H9 (cell line): ENCODE results near the gene CCDC154. TPM values are rescaled to one million over a fixed set of nuclear protein-coding genes. Genes with fewer than 3 reads are reported as not detected.

Experiments used
- DNase-seq: peaks from one replicate; pipeline ENCODE4 v3.0.0-alpha.2; 2017
- H2AFZ ChIP-seq: one replicate; pipeline ENCODE4 v1.6.1; 2013; ENCODE audit warnings: mild to moderate bottlenecking, low read length, control low read depth, moderate library complexity
- H2AK5ac ChIP-seq: 2 replicates; pipeline ENCODE4 v1.6.1; 2013; ENCODE audit warnings: low read length, control low read depth, mixed read lengths; ENCODE audit not compliant: insufficient read length
- H2BK120ac ChIP-seq: one replicate; pipeline ENCODE4 v1.6.1; 2013; ENCODE audit warnings: low read depth, mild to moderate bottlenecking, low read length, control low read depth, inconsistent platforms; ENCODE audit not compliant: poor library complexity, severe bottlenecking
- H2BK12ac ChIP-seq: 2 replicates; pipeline ENCODE4 v1.6.1; 2013; ENCODE audit warnings: low read length, control low read depth, mixed read lengths, low read depth; ENCODE audit not compliant: insufficient read length
- H2BK15ac ChIP-seq: 2 replicates; pipeline ENCODE4 v1.6.1; 2013; ENCODE audit warnings: low read depth, low read length, control low read depth
- H2BK20ac ChIP-seq: one replicate; pipeline ENCODE4 v1.6.1; 2013; ENCODE audit warnings: low read depth, mild to moderate bottlenecking, low read length, control low read depth, inconsistent platforms; ENCODE audit not compliant: poor library complexity, severe bottlenecking
- H2BK5ac ChIP-seq: 2 replicates; pipeline ENCODE4 v1.6.1; 2013; ENCODE audit warnings: low read length, control low read depth, mixed read lengths; ENCODE audit not compliant: insufficient read length
- H3K14ac ChIP-seq: 2 replicates; pipeline ENCODE4 v1.6.1; 2013; ENCODE audit warnings: low read length, control low read depth; ENCODE audit not compliant: insufficient read depth
- H3K18ac ChIP-seq: 2 replicates; pipeline ENCODE4 v1.6.1; 2013; ENCODE audit warnings: low read depth, mild to moderate bottlenecking, mixed read lengths, low read length, control low read depth; ENCODE audit not compliant: insufficient read length
- H3K23ac ChIP-seq: 2 replicates; pipeline ENCODE4 v1.6.1; 2013; ENCODE audit warnings: low read length, control low read depth, mixed read lengths, low read depth; ENCODE audit not compliant: insufficient read length
- H3K23me2 ChIP-seq: 2 replicates; pipeline ENCODE4 v1.6.1; 2013; ENCODE audit warnings: low read depth, mild to moderate bottlenecking, mixed read lengths, low read length, control low read depth; ENCODE audit not compliant: insufficient read length, poor library complexity, severe bottlenecking
- H3K27ac ChIP-seq: 2 replicates; pipeline ENCODE4 v1.5.1; 2013; ENCODE audit warnings: low read length, control low read depth, mixed read lengths, low read depth; ENCODE audit not compliant: insufficient read length
- H3K27me3 ChIP-seq: 2 replicates; pipeline ENCODE4 v1.6.1; 2013; ENCODE audit warnings: low read length, control low read depth, inconsistent platforms; ENCODE audit not compliant: insufficient read depth
- H3K4ac ChIP-seq: 2 replicates; pipeline ENCODE4 v1.6.1; 2013; ENCODE audit warnings: low read depth, mild to moderate bottlenecking, control low read depth, inconsistent platforms, low read length, moderate library complexity
- H3K4me1 ChIP-seq: 2 replicates; pipeline ENCODE4 v1.6.1; 2013; ENCODE audit warnings: low read length, control low read depth, inconsistent platforms; ENCODE audit not compliant: insufficient read depth
- H3K4me2 ChIP-seq: 2 replicates; pipeline ENCODE4 v1.6.1; 2013; ENCODE audit warnings: low read length, control low read depth, mixed read lengths; ENCODE audit not compliant: insufficient read length, insufficient read depth
- H3K56ac ChIP-seq: 2 replicates; pipeline ENCODE4 v1.6.1; 2013; ENCODE audit warnings: low read depth, mild to moderate bottlenecking, mixed read lengths, low read length, control low read depth; ENCODE audit not compliant: insufficient read length
- H3K79me1 ChIP-seq: 2 replicates; pipeline ENCODE4 v1.6.1; 2013; ENCODE audit warnings: low read depth, mild to moderate bottlenecking, moderate library complexity, low read length, control low read depth, inconsistent platforms; ENCODE audit not compliant: insufficient read depth, poor library complexity, severe bottlenecking
- H3K79me2 ChIP-seq: 2 replicates; pipeline ENCODE4 v1.6.1; 2013; ENCODE audit warnings: low read length, control low read depth, inconsistent platforms; ENCODE audit not compliant: insufficient read depth
- H3K9ac ChIP-seq: 2 replicates; pipeline ENCODE4 v1.6.1; 2013; ENCODE audit warnings: low read length, control low read depth, mixed read lengths; ENCODE audit not compliant: insufficient read length; ENCODE audit errors: extremely low read depth
- H3K9me3 ChIP-seq: one replicate; pipeline ENCODE4 v1.6.1; 2013; ENCODE audit warnings: low read depth, low read length, inconsistent platforms; ENCODE audit not compliant: control insufficient read depth
- H3T11ph ChIP-seq: one replicate; pipeline ENCODE4 v1.6.1; 2013; ENCODE audit warnings: mild to moderate bottlenecking, low read length, control low read depth, inconsistent platforms
- H4K20me1 ChIP-seq: one replicate; pipeline ENCODE4 v1.6.1; 2013; ENCODE audit not compliant: control insufficient read depth, insufficient read length, insufficient read depth
- H4K5ac ChIP-seq: 2 replicates; pipeline ENCODE4 v1.6.1; 2013; ENCODE audit warnings: low read depth, mild to moderate bottlenecking, mixed read lengths, low read length, control low read depth; ENCODE audit not compliant: insufficient read length
- H4K8ac ChIP-seq: replicated peaks from 2 replicates; pipeline ENCODE4 v1.6.1; 2013; ENCODE audit warnings: low read length, control low read depth, mixed read lengths, low read depth; ENCODE audit not compliant: insufficient read length
- H4K91ac ChIP-seq: 2 replicates; pipeline ENCODE4 v1.6.1; 2013; ENCODE audit warnings: low read depth, mild to moderate bottlenecking, moderate library complexity, mixed read lengths, low read length, control low read depth; ENCODE audit not compliant: insufficient read length
- H3K27ac Mint-ChIP-seq, 3 experiments: 2 replicates in 2 of 3; 3 replicates in 1 of 3; pipeline ENCODE4 v1.8.0; 2020 to 2021; ENCODE audit warnings: mixed read lengths in 3 of 3, mild to moderate bottlenecking in 1 of 3, moderate library complexity in 1 of 3
- H3K27me3 Mint-ChIP-seq: 2 replicates; pipeline ENCODE4 v1.8.0; 2021; ENCODE audit warnings: low read depth, mild to moderate bottlenecking, moderate library complexity, mixed read lengths
- H3K36me3 Mint-ChIP-seq, 3 experiments: 2 replicates in 2 of 3; 3 replicates in 1 of 3; pipeline ENCODE4 v1.8.0; 2020 to 2021; ENCODE audit warnings: low read depth in 3 of 3, mixed read lengths in 3 of 3; ENCODE audit not compliant: insufficient read depth in 1 of 3
- H3K4me1 Mint-ChIP-seq, 2 experiments: 2 replicates each; pipeline ENCODE4 v1.8.0; 2020; ENCODE audit warnings: mixed read lengths in 2 of 2
- H3K4me3 Mint-ChIP-seq, 2 experiments: 2 replicates in 1 of 2; 3 replicates in 1 of 2; pipeline ENCODE4 v1.8.0; 2020 to 2021; ENCODE audit warnings: mild to moderate bottlenecking in 2 of 2, mixed read lengths in 2 of 2, moderate library complexity in 1 of 2
- H3K9me3 Mint-ChIP-seq, 2 experiments: 2 replicates in 1 of 2; 3 replicates in 1 of 2; pipeline ENCODE4 v1.8.0; 2020; ENCODE audit warnings: mild to moderate bottlenecking in 2 of 2, mixed read lengths in 2 of 2, moderate library complexity in 1 of 2
- WGBS: extraction: QIAGEN DNeasy Blood & Tissue Kit; methylation state at CpG from one replicate; pipeline ENCODE4 v1.1.7; 2013; ENCODE audit warnings: missing lambda C conversion rate, low lambda C conversion rate, mixed read lengths; ENCODE audit not compliant: insufficient read length; ENCODE audit errors: extremely low coverage; 5-methylcytosine and 5-hydroxymethylcytosine counted together
- total RNA-seq: library from RNA; stranded (reverse); gene quantifications from 2 replicates; pipeline ENCODE4 v1.2.1, GENCODE V29; 2021
- TF ChIP-seq, protein P1 (sequence below): fragments of 200-600 bp; sonication (generic); conservative IDR thresholded peaks from 3 replicates; pipeline ENCODE4 v1.8.0; 2021; ENCODE audit warnings: antibody characterized with exemption, mild to moderate bottlenecking

CCDC154 gene
- total RNA-seq, 1 experiment from 2014 or later = 1.3 TPM

DNA sequence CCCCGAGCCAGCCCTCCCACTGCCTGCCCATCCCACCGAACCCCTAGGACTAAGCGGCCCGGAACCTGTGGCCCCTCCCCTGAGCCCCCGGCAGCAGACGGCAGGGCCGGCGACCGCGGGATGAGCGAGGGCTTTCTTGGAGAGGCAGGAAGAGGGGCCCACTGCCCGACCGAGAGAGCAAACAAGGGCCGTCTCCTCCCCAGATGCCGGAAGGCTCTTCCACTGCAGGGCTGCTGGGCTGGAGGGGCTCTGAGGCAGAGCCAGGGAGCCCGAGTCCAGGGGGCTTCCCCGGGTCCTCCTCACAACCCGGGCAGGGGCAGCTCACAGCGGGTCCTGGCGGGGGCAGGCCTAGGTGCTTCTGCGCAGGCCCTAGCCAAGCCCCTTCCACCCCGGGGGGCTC is 10.6 kb downstream of the CCDC154 start:
- no peak overlapping the region for H3K9ac ChIP-seq
- H3K14ac ChIP-seq = no peak overlapping the region
- H3T11ph ChIP-seq = no peak overlapping the region
- H3K79me1 ChIP-seq = no peaks in the 10 kb centered on the region
- no peaks in the 10 kb centered on the region for H3K27me3 ChIP-seq
- no peak overlapping the region for H3K4me3 Mint-ChIP-seq
- no peaks in the 10 kb centered on the region for H3K4me1 ChIP-seq
- no peak overlapping the region for H2BK5ac ChIP-seq
- no peaks in the 10 kb centered on the region for H3K9me3 Mint-ChIP-seq
- H2BK20ac ChIP-seq = no peak overlapping the region
- H2BK12ac ChIP-seq = no peak overlapping the region
- H4K91ac ChIP-seq = no peak overlapping the region
- no peak overlapping the region for H3K18ac ChIP-seq
- WGBS = no CpG with 5 or more reads among the region's 22 CpGs
- H4K20me1 ChIP-seq = no peaks in the 10 kb centered on the region
- H3K9me3 ChIP-seq = no peaks in the 10 kb centered on the region
- no peak overlapping the region for H3K4me2 ChIP-seq
- no peak overlapping the region for H2AK5ac ChIP-seq
- H3K23me2 ChIP-seq = no peaks in the 10 kb centered on the region
- no peaks in the 10 kb centered on the region; the same call in 1 of the 2 replicates for H3K27me3 Mint-ChIP-seq
- TF ChIP-seq, protein P1, sequence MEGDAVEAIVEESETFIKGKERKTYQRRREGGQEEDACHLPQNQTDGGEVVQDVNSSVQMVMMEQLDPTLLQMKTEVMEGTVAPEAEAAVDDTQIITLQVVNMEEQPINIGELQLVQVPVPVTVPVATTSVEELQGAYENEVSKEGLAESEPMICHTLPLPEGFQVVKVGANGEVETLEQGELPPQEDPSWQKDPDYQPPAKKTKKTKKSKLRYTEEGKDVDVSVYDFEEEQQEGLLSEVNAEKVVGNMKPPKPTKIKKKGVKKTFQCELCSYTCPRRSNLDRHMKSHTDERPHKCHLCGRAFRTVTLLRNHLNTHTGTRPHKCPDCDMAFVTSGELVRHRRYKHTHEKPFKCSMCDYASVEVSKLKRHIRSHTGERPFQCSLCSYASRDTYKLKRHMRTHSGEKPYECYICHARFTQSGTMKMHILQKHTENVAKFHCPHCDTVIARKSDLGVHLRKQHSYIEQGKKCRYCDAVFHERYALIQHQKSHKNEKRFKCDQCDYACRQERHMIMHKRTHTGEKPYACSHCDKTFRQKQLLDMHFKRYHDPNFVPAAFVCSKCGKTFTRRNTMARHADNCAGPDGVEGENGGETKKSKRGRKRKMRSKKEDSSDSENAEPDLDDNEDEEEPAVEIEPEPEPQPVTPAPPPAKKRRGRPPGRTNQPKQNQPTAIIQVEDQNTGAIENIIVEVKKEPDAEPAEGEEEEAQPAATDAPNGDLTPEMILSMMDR = no peak
- no peak for DNase-seq
- no peak overlapping the region for H3K23ac ChIP-seq
- no peak overlapping the region for H3K27ac ChIP-seq
- no peak overlapping the region for H2BK120ac ChIP-seq
- H2BK15ac ChIP-seq = no peak overlapping the region
- H3K4ac ChIP-seq = no peak overlapping the region
- no peaks in the 10 kb centered on the region for H3K79me2 ChIP-seq
- no peak overlapping the region for H2AFZ ChIP-seq
- no peaks in the 10 kb centered on the region for H3K36me3 Mint-ChIP-seq
- H3K56ac ChIP-seq = no peak overlapping the region
- H4K8ac ChIP-seq = no peak overlapping the region
- no peak overlapping the region for H4K5ac ChIP-seq
- no peaks in the 10 kb centered on the region; a peak in 1 of 4 replicates for H3K4me1 Mint-ChIP-seq
- H3K27ac Mint-ChIP-seq = no peak overlapping the region
